Measurements from ENCODE around the gene ZNF26.

ZNF26 gene

DNA sequence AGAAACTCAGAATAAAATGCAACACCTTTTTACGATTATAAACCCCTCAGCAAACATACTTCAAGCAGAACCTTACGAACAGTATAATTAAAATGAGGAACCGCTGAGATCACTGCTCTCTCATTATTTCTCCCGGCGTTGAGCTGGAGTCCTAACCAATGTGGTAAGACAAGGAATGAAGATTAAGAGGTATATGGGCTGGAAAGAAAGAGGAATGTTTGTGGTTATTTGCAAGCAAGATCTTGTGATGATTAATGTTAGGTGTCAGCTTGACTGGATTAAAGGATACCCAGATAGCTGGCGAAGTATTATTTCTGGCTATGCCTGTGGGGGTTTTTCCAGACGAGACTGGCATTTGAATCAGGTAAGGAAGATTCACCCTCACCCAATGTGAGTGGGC is 40.8 kb downstream of the ZNF26 start:
- H3K9me3 ChIP-seq (ENCODE audit: control insufficient read depth, insufficient read depth, low read depth, low read length) = peaks cover 70% of the 10 kb centered on the region
- H3K9ac ChIP-seq (ENCODE audit: low read length) = no peak overlapping the region
- no peaks in the 10 kb centered on the region for H3K36me3 ChIP-seq (ENCODE audit: control insufficient read depth, insufficient read depth, low read length)
- no peaks in the 10 kb centered on the region for H3K4me1 ChIP-seq (ENCODE audit: control insufficient read depth, insufficient read depth, low read length)
- H3K4me3 ChIP-seq (ENCODE audit: low read depth, low read length) = no peak overlapping the region
- H3K27ac ChIP-seq (ENCODE audit: low read depth, low read length) = no peak overlapping the region
- H3K27me3 ChIP-seq (ENCODE audit: control insufficient read depth, insufficient read depth, low read length) = no peaks in the 10 kb centered on the region

DNA sequence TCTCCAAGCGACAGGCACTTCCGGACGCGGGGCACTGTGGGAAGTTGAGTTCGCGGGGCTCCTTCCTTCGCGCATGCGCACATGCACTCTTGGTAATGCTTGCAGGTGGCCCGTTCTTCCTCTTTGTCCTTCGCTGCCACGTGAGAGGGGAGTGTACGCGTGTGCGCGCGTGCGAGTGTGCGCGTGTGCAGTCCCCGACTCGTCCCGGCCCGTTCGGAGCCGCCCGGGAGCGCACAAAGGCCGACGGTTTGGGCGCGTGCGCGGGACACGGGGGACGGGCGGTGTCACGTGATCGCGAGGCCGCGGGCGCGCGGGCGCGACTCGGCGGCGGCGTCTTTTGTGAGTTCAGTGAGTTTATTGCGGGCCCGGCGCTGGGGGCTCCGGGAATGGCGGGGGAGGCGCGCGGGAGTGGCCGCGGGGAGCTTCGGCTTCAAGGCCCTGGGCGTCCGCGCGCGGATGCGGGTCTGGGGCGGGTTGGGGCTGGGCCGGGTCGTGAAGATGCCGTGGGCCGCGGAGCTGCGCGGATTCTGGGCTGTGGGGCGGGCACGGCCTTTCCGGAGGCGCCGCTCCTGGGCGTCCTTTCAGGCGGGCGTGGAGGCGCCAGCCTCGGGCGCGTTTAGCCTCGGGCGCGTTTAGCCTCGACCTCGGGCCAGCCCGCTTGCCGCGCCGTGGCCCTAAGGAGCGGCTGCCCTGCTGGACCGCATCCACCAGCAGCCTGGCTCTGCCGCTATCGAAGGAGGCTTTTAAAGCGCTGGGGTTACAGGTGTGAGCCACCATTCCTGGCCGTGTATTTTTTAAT is 51.2 kb downstream of the ZNF26 start, which contains the start of gene ZNF84:
TSS of gene ZNF84 (plus strand) at position 303 of the 799 bp plus-strand sequence. CDS start 3,959 bp downstream, outside the sequence.
- peak within 1 kb of the TSS; percentile 97 for H3K27ac ChIP-seq (ENCODE audit: low read depth, low read length)
- H3K4me1 ChIP-seq (ENCODE audit: control insufficient read depth, insufficient read depth, low read length) = no peaks in the 10 kb centered on the region
- H3K4me3 ChIP-seq (ENCODE audit: low read depth, low read length) = peak within 1 kb of the TSS; percentile 79
- peaks cover 32% of the 10 kb centered on the region for H3K36me3 ChIP-seq (ENCODE audit: control insufficient read depth, insufficient read depth, low read length)
- no peaks in the 10 kb centered on the region for H3K27me3 ChIP-seq (ENCODE audit: control insufficient read depth, insufficient read depth, low read length)
- peaks cover 60% of the 10 kb centered on the region for H3K9me3 ChIP-seq (ENCODE audit: control insufficient read depth, insufficient read depth, low read depth, low read length)
- peak within 1 kb of the TSS; percentile 92 for H3K9ac ChIP-seq (ENCODE audit: low read length)

DNA sequence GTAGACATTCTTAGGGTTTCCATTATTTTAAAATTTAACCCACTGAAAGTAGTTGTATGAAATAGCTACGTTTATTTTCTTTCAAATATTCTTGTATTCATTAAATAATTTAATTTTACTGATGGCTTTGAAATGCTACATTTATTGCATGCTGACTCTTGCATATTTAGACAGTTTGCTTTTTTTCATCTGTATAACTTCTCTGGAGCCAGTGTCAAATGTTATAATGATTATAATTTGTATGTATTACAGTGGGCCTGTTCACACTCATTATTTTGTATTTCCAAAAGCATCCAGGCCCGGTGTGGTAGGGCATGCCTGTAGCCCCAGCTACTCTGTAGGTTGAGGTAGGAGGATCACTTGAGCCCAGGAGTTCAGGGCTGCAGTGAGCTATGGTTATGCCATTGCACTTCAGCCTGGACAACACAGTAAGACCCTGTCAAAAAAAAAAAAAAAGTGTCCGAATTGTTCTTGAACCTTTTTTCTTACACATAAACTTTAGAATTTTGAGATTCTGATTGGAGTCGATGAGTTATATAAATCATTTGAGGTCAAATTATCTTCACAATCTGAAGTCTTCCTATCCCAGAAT is 52.0 kb downstream of the ZNF26 start:
- H3K27me3 ChIP-seq (ENCODE audit: control insufficient read depth, insufficient read depth, low read length) = no peaks in the 10 kb centered on the region
- H3K9ac ChIP-seq (ENCODE audit: low read length) = no peak overlapping the region
- H3K4me3 ChIP-seq (ENCODE audit: low read depth, low read length) = peak overlapping the region; percentile 79
- peak overlapping the region; percentile 97; the same call in 1 of the 2 replicates for H3K27ac ChIP-seq (ENCODE audit: low read depth, low read length)
- H3K9me3 ChIP-seq (ENCODE audit: control insufficient read depth, insufficient read depth, low read depth, low read length) = peaks cover 65% of the 10 kb centered on the region
- H3K4me1 ChIP-seq (ENCODE audit: control insufficient read depth, insufficient read depth, low read length) = no peaks in the 10 kb centered on the region
- peaks cover 40% of the 10 kb centered on the region for H3K36me3 ChIP-seq (ENCODE audit: control insufficient read depth, insufficient read depth, low read length)

DNA sequence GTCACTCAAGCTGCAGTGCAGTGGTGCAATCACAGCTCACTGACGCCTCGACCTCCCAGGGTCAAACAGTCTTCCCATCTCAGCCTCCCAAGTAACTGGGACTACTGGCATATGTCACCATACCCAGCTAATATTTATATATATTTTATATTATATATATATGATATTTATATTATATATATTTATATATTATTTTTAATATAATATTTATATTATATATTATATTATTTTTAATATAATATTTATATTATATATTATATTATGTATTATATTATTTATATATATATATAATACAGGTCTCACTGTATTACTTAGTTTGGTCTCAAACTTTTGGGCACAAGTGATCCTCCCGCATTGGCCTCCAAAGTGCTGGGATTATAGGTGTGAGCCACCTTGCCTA is 60.5 kb downstream of the ZNF26 start:
- Histone ChIP-seq H3K27ac (ENCODE audit: low read depth, low read length) (no peak overlapping the region), H3K9ac (ENCODE audit: low read length) (no peak overlapping the region), H3K9me3 (ENCODE audit: control insufficient read depth, insufficient read depth, low read depth, low read length) (peaks cover 95% of the 10 kb centered on the region), H3K27me3 (ENCODE audit: control insufficient read depth, insufficient read depth, low read length) (no peaks in the 10 kb centered on the region), H3K4me3 (ENCODE audit: low read depth, low read length) (no peak overlapping the region), H3K36me3 (ENCODE audit: control insufficient read depth, insufficient read depth, low read length) (peaks cover 94% of the 10 kb centered on the region), H3K4me1 (ENCODE audit: control insufficient read depth, insufficient read depth, low read length) (no peaks in the 10 kb centered on the region)

DNA sequence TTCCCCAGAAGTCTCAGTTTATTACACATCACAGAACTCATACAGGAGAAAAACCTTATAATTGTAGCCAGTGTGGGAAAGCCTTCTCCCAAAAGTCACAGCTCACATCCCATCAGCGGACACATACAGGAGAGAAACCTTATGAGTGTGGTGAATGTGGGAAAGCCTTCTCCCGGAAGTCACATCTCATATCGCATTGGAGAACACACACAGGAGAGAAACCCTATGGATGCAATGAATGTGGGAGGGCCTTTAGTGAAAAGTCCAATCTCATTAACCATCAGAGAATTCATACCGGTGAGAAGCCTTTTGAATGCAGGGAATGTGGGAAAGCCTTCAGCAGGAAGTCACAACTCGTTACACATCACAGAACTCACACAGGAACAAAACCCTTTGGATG is 71.3 kb downstream of the ZNF26 start:
- H3K27ac ChIP-seq (ENCODE audit: low read depth, low read length) = no peak overlapping the region
- H3K36me3 ChIP-seq (ENCODE audit: control insufficient read depth, insufficient read depth, low read length) = peaks cover 55% of the 10 kb centered on the region
- peak overlapping the region; percentile 13; the same call in 1 of the 2 replicates for H3K4me3 ChIP-seq (ENCODE audit: low read depth, low read length)
- H3K4me1 ChIP-seq (ENCODE audit: control insufficient read depth, insufficient read depth, low read length) = no peaks in the 10 kb centered on the region
- no peak overlapping the region for H3K9ac ChIP-seq (ENCODE audit: low read length)
- H3K27me3 ChIP-seq (ENCODE audit: control insufficient read depth, insufficient read depth, low read length) = no peaks in the 10 kb centered on the region
- H3K9me3 ChIP-seq (ENCODE audit: control insufficient read depth, insufficient read depth, low read depth, low read length) = peaks cover 88% of the 10 kb centered on the region

DNA sequence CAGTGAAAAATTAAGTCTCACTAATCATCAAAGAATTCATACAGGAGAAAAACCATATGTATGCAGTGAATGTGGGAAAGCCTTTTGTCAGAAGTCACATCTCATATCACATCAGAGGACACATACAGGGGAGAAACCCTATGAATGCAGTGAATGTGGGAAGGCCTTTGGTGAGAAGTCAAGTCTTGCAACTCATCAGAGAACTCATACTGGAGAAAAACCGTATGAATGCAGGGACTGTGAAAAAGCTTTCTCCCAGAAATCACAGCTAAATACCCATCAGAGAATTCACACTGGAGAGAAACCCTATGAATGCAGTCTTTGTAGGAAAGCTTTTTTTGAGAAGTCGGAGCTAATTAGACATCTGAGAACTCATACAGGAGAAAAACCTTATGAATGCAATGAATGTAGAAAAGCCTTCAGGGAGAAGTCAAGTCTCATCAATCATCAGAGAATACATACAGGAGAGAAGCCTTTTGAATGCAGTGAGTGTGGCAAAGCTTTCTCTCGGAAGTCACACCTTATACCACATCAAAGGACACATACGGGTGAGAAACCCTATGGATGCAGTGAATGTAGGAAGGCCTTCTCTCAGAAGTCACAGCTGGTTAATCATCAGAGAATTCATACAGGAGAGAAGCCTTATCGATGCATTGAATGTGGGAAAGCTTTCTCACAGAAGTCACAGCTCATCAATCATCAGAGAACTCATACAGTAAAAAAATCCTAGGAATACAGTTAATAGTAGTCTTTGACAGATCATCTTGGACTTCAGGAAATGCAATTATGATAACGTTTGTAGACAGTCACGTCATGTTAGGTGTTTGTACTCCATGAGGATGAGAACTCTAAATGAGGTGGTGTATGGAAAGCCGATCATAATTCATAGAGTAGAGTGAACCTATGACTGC is 72.3 kb downstream of the ZNF26 start:
- Histone ChIP-seq H3K36me3 (ENCODE audit: control insufficient read depth, insufficient read depth, low read length) (peaks cover 45% of the 10 kb centered on the region), H3K9me3 (ENCODE audit: control insufficient read depth, insufficient read depth, low read depth, low read length) (peaks cover 88% of the 10 kb centered on the region), H3K27me3 (ENCODE audit: control insufficient read depth, insufficient read depth, low read length) (no peaks in the 10 kb centered on the region)

DNA sequence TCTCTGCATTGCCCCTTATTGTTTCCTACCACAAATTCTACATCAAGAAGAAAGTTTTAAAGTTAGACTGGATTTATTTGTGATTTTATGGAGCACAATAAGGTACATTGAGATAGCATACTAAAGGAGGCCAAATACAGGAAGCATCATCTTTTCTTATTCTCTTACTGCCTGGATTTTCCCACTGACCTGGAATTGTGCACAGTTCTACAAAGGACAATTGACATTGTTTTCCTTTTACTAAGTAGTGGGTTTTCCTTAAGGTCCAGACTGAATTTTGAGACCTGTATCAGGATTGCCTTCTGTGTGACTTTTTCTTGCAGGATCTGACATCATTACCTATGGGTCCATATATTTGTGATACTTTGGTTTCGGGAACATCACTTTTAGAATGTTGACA is 75.8 kb downstream of the ZNF26 start:
- H3K36me3 ChIP-seq (ENCODE audit: control insufficient read depth, insufficient read depth, low read length) = peaks cover 21% of the 10 kb centered on the region
- no peak overlapping the region for H3K27ac ChIP-seq (ENCODE audit: low read depth, low read length)
- no peak overlapping the region for H3K9ac ChIP-seq (ENCODE audit: low read length)
- H3K4me3 ChIP-seq (ENCODE audit: low read depth, low read length) = no peak overlapping the region
- H3K27me3 ChIP-seq (ENCODE audit: control insufficient read depth, insufficient read depth, low read length) = no peaks in the 10 kb centered on the region
- peaks cover 98% of the 10 kb centered on the region for H3K9me3 ChIP-seq (ENCODE audit: control insufficient read depth, insufficient read depth, low read depth, low read length)
- no peaks in the 10 kb centered on the region for H3K4me1 ChIP-seq (ENCODE audit: control insufficient read depth, insufficient read depth, low read length)

More for the DNA sequence above, 72.3 kb downstream of the ZNF26 start:
- Histone ChIP-seq H3K4me1 (ENCODE audit: control insufficient read depth, insufficient read depth, low read length) (no peaks in the 10 kb centered on the region), H3K27ac (ENCODE audit: low read depth, low read length) (no peak overlapping the region), H3K9ac (ENCODE audit: low read length) (no peak overlapping the region), H3K4me3 (ENCODE audit: low read depth, low read length) (no peak overlapping the region)

DNA sequence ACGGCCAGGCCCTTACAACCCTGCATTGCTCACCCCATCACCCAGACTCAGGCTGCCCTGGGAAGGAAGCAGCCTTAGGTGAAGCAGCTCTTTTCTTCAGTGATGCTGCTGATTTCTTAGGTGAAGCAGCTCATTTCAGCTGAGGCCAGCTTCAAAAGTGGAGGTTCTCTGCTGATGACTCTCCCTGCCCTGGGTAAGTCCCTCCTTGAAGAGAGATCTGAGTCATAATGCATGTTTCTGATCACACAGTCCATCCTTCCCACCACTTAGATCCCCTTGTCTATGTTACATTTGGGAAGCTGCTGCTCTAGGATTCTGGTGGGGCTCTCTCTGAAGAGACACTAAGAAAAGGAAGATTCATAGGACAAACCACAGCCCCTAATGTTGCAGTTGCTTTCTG is 77.4 kb downstream of the ZNF26 start:
- H3K9ac ChIP-seq (ENCODE audit: low read length) = no peak overlapping the region
- peaks cover 5% of the 10 kb centered on the region for H3K36me3 ChIP-seq (ENCODE audit: control insufficient read depth, insufficient read depth, low read length)
- H3K9me3 ChIP-seq (ENCODE audit: control insufficient read depth, insufficient read depth, low read depth, low read length) = peaks cover 97% of the 10 kb centered on the region
- H3K27me3 ChIP-seq (ENCODE audit: control insufficient read depth, insufficient read depth, low read length) = no peaks in the 10 kb centered on the region
- H3K27ac ChIP-seq (ENCODE audit: low read depth, low read length) = no peak overlapping the region
- no peaks in the 10 kb centered on the region for H3K4me1 ChIP-seq (ENCODE audit: control insufficient read depth, insufficient read depth, low read length)
- no peak overlapping the region for H3K4me3 ChIP-seq (ENCODE audit: low read depth, low read length)

DNA sequence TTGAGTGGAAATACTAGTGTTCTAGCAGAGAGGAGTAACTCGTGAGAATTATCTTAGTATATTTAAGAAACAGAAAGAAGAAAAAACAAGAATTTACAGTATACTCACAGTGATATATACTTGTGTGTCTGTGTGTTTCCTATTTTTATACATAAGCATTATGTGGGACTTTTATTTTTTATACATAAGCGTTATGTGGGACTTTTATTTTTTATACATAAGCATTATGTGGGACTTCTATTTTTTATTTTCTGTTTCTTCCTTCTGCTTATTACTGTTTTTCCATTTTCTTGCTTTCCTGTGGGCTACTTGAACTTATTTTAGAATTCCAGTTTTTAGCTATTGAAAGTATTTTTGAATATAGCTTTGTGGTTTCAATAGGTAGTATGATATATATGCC is 87.7 kb downstream of the ZNF26 start:
- no peak overlapping the region for H3K4me3 ChIP-seq (ENCODE audit: low read depth, low read length)
- H3K36me3 ChIP-seq (ENCODE audit: control insufficient read depth, insufficient read depth, low read length) = no peaks in the 10 kb centered on the region
- no peak overlapping the region for H3K27ac ChIP-seq (ENCODE audit: low read depth, low read length)
- no peak overlapping the region for H3K9ac ChIP-seq (ENCODE audit: low read length)
- H3K9me3 ChIP-seq (ENCODE audit: control insufficient read depth, insufficient read depth, low read depth, low read length) = peaks cover 72% of the 10 kb centered on the region
- no peaks in the 10 kb centered on the region for H3K4me1 ChIP-seq (ENCODE audit: control insufficient read depth, insufficient read depth, low read length)
- no peaks in the 10 kb centered on the region for H3K27me3 ChIP-seq (ENCODE audit: control insufficient read depth, insufficient read depth, low read length)
